ENCODE results near the gene CACNA1C.

GRCh38 chr12:2739069-2739468, 686.3 kb downstream of the CACNA1C start:
- TF ChIP-seq CTCF (IDR thresholded peaks at IDR 0.05) (no peak), POLR2A (IDR thresholded peaks at IDR 0.05) (no peak)
